AG08396 (cell line): ENCODE results near the gene PALLD.

Source experiments
- DNase-seq: peaks from one replicate; pipeline ENCODE4 v3.0.0; 2012; ENCODE audit warnings: low spot score, mixed read lengths

PALLD gene

GRCh38 chr4:168765726-168766125 lies 268.9 kb downstream of the PALLD start:
- no peak for DNase-seq

DNA sequence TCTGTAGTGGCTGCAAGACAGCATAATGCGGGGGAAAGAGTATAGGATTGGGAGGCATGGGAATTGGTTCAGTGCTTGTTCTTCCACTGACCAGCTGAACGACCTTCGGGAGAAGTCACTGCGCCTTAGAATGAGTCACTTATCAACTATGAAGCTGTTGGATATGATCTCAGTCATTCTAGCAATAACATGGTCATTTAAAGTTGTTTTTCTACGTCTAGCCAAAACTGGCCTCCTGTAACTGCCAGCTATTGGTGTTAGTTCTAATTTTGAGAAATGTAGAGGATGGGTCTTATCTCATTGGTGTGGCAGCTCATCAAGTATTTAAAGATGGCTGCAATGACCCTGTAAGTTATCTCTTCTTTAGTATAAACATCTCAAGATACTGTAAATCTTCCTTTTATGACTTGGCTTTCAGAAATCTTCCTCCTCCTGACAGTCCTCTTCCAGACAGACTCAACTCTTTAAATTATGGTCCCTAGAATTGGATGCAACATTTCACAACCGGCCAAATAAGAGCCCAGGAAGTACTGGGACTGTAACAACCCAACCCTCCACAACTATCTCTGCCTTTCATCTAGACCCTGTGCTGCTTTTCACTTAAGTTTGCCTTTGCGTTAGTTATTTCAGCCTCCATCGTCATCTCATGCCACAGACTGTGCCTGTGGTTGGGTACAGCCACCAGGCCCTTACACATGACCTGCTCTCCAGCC lies 269.9 kb downstream of the PALLD start:
- DNase-seq, result peak; percentile 50

DNA sequence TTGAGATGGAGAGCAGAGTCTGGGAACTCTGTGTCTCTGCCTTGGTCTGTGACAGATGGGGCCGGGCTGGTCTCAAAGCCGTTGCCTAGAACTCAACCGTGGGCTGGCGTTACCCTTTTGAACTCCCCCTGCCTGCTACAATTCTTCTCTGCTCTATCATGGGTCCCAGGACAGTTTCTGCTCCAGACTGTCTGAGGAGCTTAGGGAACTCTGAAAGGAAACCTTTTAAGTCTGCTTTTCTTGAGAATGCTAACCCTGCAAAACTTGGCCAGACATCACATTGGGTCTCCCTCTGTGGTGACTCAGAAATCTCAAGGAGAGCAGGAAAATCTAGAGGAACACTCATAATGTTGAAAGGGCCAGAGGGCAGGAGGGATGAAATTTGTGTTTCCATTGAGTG lies 272.6 kb downstream of the PALLD start:
- peak; percentile 28 for DNase-seq

GRCh38 chr4:168769837-168770236 lies 273.0 kb downstream of the PALLD start:
- no peak for DNase-seq

- no peak for DNase-seq
Measured at GRCh38 chr4:168771251-168771650, 274.4 kb downstream of the PALLD start.

DNA sequence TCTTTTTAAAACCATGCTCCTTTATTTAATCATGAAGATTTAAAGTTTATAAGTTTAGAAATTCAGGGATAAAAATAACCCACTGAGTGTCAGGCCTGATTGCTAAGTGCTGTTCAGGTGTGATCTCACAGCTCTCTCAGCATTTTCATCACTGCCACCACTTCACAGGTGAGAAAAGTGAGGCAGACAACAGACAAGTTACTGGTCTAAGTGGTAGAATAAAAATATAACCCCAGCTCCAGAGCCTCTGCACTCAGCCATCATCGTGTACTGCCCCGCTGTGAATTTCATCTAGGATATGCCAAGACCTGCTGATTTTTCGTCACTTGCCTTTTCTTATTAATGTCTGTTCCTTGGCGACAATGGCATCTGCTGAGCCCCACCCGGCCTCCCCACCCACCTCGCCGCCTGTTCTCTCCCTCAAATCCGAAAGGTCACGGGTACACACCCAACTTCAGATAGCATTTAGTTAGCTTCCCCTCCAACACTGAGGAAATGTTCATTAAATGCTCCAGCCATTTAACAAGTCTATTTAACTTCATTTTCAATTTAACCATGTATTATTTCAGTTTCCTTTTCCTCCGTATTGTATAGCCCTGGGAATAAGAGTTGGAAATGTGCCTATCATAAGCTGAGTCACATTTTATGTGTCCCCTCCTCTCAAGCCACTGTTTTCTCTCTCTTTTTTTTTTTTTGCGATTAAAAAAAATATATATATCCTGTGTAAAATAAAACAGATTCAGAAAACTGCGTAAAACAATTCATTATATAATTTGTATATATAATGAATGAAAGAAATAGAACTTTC lies 276.7 kb downstream of the PALLD start:
- no peak for DNase-seq

DNA sequence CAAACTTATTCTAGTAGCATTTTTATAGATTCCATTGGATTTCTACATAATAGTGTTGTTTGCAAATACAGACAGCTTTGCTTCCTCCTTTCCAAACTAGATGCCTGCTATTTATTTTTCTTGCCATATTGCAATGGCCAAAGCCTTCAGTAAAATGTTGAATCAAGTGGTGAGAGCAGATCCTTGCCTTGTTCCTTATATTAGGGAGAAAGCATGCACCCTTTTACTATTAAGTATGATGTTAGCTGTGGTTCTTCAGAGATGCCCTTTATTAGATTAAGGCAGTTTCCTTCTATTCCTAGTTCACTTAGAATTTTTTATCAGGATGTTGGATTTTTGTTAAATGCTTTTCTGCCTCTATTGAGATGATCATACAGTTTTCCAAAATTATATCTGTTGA lies 279.5 kb downstream of the PALLD start:
- no peak for DNase-seq

DNA sequence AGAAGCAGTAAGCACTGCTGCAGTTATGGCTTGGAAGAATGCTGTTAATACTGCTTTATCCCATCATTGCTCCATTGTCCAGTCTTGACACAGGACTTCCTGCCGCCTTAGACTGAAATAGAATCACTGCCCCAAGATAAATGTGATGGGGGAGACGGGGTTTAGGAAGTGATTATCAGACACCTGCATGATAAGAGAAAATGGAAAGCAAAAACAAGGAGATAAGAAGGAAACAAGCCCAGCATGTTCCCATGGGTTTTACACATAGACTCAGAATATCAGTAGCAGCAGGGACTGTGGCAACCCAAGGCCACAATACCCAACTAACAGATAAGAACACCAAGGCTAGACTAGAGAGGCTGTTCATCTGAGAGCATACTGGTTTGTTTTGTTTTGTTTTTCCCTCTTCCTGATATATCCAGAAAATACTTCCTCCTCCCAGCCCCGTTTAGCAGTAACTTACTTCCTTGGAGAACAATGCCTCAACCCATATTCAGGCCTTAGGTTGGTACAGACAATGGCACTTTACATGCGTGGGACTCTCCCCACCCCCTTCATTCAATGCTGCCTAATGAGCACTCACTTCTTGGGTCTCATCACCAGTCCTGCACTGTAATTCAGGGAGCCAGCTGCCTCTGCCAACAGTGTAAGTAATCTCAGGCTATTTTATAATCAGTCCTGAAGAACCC lies 280.6 kb downstream of the PALLD start:
- no peak for DNase-seq

DNA sequence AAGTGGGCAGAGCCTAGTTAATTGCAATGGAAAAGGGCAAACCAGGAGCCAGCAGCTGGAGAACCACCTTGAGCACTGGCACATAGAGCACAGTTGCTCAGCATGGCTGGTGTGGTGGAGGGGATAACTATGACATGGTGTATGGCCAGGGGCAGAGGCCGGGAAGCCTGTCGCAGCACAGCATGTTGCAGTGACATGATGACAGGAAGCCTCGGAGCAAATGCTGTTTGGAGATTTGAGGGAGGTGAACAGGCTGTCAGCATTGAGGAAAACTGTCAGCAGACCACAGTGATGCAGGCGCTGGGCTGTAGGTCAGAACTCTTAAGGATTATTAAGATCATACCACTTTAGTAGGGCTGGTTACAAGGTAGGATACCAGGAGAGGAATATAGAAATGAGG lies 284.5 kb downstream of the PALLD start:
- no peak for DNase-seq

GRCh38 chr4:168781926-168782325 lies 285.1 kb downstream of the PALLD start:
- DNase-seq, result no peak

GRCh38 chr4:168782439-168782838 lies 285.6 kb downstream of the PALLD start:
- DNase-seq, result no peak

DNA sequence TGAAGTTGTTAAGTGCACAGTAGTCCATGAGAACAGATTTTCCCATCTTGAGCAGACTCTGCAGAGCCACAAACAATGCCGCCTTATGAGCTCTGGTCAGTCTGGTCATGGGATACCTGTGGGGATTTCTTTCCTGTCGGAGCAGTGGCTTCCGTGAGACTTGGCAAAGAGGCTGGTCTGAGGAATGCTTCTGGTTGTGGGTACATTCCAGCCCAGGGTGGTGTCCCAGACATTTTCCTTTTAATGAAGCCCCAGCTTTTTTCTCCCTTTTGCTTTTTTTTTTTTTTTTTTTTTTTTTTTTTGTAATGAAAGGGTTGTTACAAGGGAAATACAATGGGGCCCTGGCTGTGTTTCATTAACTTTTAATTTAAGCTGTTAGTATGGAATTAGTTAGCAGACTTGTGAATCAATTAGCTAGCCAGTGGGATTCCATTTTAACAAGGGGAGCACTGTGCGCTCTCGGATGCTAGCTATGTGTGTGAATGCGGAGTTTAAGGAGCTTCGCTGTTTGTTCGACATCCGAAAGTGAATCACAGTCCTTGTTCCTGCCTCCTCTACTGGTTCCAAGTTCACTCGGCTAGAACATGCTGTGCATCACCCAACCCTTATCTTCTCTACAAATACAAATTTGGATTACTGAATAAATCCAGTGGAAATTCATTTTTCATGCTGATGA lies 288.1 kb downstream of the PALLD start:
- no peak for DNase-seq

GRCh38 chr4:168787334-168787733 lies 290.5 kb downstream of the PALLD start:
- DNase-seq, result no peak

DNA sequence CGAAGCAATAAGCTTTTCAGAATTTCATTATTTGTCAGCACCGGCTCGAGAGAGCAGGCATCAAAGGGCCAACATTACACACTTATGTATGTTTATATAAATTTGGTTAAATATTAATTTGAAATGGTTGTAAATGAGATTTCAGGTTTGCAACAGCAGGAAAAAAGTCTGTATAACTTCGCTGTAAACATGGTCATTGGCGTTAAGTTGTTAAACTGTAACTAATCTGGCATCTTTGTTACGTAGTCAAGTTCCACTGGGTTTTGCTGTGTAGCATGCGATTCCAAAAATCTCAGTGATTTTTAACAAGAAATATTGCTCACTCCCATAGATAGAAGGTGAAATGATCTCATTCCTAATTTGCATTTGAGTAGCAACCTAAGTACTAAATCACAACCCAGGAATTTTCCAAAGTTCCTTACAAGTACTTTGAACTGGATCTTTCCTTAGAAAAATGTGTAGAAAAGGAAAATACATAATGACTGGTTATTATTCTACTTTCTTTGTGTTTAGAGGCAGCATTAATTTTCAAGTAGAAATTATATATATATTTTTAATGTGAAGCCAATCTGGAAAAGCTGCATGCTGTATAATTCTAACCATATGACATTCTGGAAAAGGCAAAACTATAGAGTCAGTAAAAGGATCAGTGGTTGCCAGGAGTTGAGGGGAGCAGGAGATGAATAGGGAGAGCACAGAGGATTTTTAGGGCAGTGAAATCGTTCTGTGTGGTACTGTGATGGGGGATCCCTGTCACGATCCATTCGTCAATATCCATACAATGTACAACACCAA lies 291.1 kb downstream of the PALLD start:
- no peak for DNase-seq

DNA sequence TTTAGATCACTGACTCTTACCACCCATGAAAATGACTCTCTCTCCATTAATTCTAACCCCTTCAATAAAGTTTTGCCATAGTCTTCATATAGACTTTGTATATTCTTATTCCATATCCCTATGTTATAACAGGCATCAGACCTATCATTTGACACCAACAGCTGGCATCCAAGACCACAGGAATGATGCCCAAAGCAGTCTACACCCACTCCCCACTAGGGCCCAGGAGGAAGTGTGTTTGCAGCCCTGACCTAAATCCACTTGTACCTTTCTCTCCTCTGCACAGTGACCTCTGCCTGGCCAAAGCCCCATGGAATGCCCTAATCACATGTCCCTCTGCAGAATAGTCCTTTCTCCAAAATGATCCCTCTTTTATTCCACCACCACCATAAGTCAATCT lies 294.0 kb downstream of the PALLD start:
- no peak for DNase-seq

- DNase-seq, result no peak
Measured at GRCh38 chr4:168791376-168791775, 294.5 kb downstream of the PALLD start.

DNA sequence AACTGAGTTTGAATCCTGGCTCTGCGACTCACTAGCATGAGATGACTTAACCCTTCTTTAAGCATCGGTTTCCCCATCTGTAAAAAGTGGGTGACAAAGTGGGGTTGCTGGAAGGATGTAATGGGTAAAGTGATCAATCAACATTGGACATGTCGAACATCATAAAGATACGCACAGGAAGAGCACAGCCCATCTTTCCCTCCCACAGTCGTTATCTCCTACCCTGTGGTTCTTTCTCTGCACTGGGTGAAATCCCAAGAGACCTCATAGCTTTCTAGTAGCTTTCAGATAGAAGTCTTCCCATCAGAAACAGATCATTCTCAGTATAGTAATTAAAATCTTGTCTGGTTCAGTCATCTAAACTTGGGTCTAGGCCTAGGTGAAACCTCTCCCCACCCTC lies 296.7 kb downstream of the PALLD start:
- no peak for DNase-seq

DNA sequence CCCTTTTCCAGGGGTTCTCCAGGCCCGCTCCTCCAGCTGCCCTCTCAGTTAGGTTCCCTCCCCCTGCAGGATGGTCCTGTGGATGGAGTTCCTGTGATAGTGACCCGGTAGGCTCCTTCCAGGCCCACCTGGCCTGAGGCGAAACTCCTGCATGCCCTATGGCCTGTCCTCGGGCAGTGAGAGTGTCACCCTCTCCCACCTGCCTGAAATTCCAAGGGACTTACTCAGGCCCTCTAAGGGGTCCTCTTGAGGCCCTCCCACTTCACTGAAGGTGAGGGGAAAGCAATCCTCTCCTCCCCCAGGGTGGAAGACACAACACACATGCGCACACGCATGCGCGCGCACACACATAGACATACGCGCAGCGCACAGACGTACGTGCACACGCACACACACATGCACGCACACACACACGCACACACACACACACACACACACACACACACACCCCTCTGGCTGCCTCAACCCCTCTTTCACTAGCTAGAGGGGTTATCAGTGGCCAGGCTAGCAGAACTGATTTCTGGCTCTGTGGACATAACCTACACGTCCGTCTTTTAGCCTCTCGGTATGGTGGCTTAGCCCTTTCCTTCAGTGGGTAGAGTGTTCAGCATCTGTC lies 297.3 kb downstream of the PALLD start:
- no peak for DNase-seq

- no peak for DNase-seq
Measured at GRCh38 chr4:168794881-168795280, 298.0 kb downstream of the PALLD start.

GRCh38 chr4:168795346-168795745 lies 298.5 kb downstream of the PALLD start:
- no peak for DNase-seq
